Lower leg skin (tissue), 4 donors: ENCODE data around the gene CTAGE4. TPM values are rescaled to one million over a fixed set of nuclear protein-coding genes. Genes with fewer than 3 reads are reported as not detected.
"Not testable (repeated sequence)": the region's sequence is repeated elsewhere in the genome, so short reads cannot be mapped to it uniquely, and the experiment has no call there.

Source experiments
- DNase-seq, 2 donors: peaks; one replicate each; pipeline ENCODE4 v3.0.0-alpha.2; 2019; ENCODE audit warnings: low spot score in 2 of 2
- H3K4me3 ChIP-seq: fragments of 200-600 bp; sonication (generic); 2 replicates; pipeline ENCODE4 v1.5.1; 2017; ENCODE audit warnings: mild to moderate bottlenecking, low read depth; ENCODE audit not compliant: poor library complexity, severe bottlenecking
- CTCF ChIP-seq, 3 donors: fragments of 450-650 bp; IDR thresholded peaks; one replicate each; pipeline ENCODE4 v1.5.1; 2016; ENCODE audit warnings: antibody characterized with exemption in 3 of 3, mild to moderate bottlenecking in 3 of 3, moderate library complexity in 2 of 3
- POLR2A ChIP-seq, 2 donors: fragments of 450-650 bp; IDR thresholded peaks; one replicate each; pipeline ENCODE4 v1.6.1; 2016 to 2017; ENCODE audit warnings: antibody characterized with exemption in 2 of 2, mild to moderate bottlenecking in 1 of 2, moderate library complexity in 1 of 2
- WGBS, 2 donors: methylation state at CpG; one replicate each; pipeline ENCODE4 v1.1.5; 2018; 5-methylcytosine and 5-hydroxymethylcytosine counted together
- intact Hi-C: fragments of 100-400 bp; cut with DNase I; formaldehyde crosslinking; loops from one replicate; pipeline ENCODE4 v1.15.0; 2023; ENCODE audit warnings: low total_unique reads
- total RNA-seq, 4 donors: library from RNA; depleted of rRNA; stranded (reverse); fragments of >200 nt; gene quantifications; one replicate each; pipeline ENCODE4 v1.1.0, GENCODE V29; 2016

CTAGE4 gene
- total RNA-seq, 4 donors from 2014 or later = 4.8 to 28.2 (median 13.0) TPM

- no peak for TF ChIP-seq CTCF (IDR thresholded peaks at IDR 0.05)
- TF ChIP-seq POLR2A (IDR thresholded peaks at IDR 0.05) = no peak
- intact Hi-C loops = no loop called here
- DNase-seq = no peak
- no peak overlapping the region for H3K4me3 ChIP-seq
- WGBS, 2 donors = 78 to 83% methylated on average over 1 of the region's 1 CpG
Observed at GRCh38 chr7:144158861-144159260, 24.4 kb upstream of the CTAGE4 start.

- DNase-seq = no peak
- no peak overlapping the region for H3K4me3 ChIP-seq
- TF ChIP-seq POLR2A (IDR thresholded peaks at IDR 0.05) = no peak
- TF ChIP-seq CTCF (IDR thresholded peaks at IDR 0.05) = no peak
- 70 to 75% methylated on average over 2 of the region's 2 CpGs for WGBS, 2 donors
- intact Hi-C loops = no loop called here
Observed at GRCh38 chr7:144164784-144165183, 18.5 kb upstream of the CTAGE4 start.

- DNase-seq, H3K4me3 ChIP-seq, intact Hi-C loops: not testable (repeated sequence)
- 76 to 80% methylated on average over 3 to 4 of the region's 4 CpGs for WGBS, 2 donors
Observed at GRCh38 chr7:144171594-144172350, 11.5 kb upstream of the CTAGE4 start.

- no peak for DNase-seq
- TF ChIP-seq POLR2A (IDR thresholded peaks at IDR 0.05) = no peak
- TF ChIP-seq CTCF (IDR thresholded peaks at IDR 0.05) = no peak
- intact Hi-C loops = no loop called here
- 93 to 97% methylated on average over 5 of the region's 5 CpGs for WGBS, 2 donors
- H3K4me3 ChIP-seq = no peak overlapping the region
Observed at GRCh38 chr7:144174613-144175012, 8.7 kb upstream of the CTAGE4 start.

GRCh38 chr7:144178380-144179164, 4.7 kb upstream of the CTAGE4 start:
- DNase-seq, H3K4me3 ChIP-seq, intact Hi-C loops: not testable (repeated sequence)
- WGBS, 2 donors = 8 to 14% methylated on average over 2 to 3 of the region's 10 CpGs

- DNase-seq, intact Hi-C loops, H3K4me3 ChIP-seq: not testable (repeated sequence)
- WGBS, 2 donors = no CpG with 5 or more reads among the region's 2 CpGs
Observed at GRCh38 chr7:144179165-144179479, 4.1 kb upstream of the CTAGE4 start.

- DNase-seq, H3K4me3 ChIP-seq, intact Hi-C loops: not testable (repeated sequence)
- no CpG with 5 or more reads among the region's 5 CpGs for WGBS, 2 donors
Observed at GRCh38 chr7:144187848-144188247, 4.6 kb downstream of the CTAGE4 start.

GRCh38 chr7:144188578-144189171, 5.4 kb downstream of the CTAGE4 start:
- WGBS, 2 donors = no CpG with 5 or more reads among the region's 3 CpGs
- intact Hi-C loops, DNase-seq, H3K4me3 ChIP-seq: not testable (repeated sequence)

GRCh38 chr7:144193782-144194181, 10.5 kb downstream of the CTAGE4 start:
- WGBS, 2 donors = no CpG with 5 or more reads among the region's 11 CpGs
- DNase-seq, intact Hi-C loops, H3K4me3 ChIP-seq: not testable (repeated sequence)

- DNase-seq, intact Hi-C loops, H3K4me3 ChIP-seq: not testable (repeated sequence)
- WGBS, 2 donors = no CpG with 5 or more reads among the region's 6 CpGs
Observed at GRCh38 chr7:144194453-144194852, 11.2 kb downstream of the CTAGE4 start.

- intact Hi-C loops, DNase-seq, H3K4me3 ChIP-seq: not testable (repeated sequence)
- no CpG with 5 or more reads among the region's 51 CpGs for WGBS, 2 donors
Observed at GRCh38 chr7:144195212-144195872, 12.1 kb downstream of the CTAGE4 start, which contains the start of gene ARHGEF35. ARHGEF35 (minus strand) TSS chr7:144195833; CDS start chr7:144188383, 7,450 bp downstream.
